IPS DF 4.7 (cell line): ENCODE results near the gene CWC27.

Source experiments
- DNase-seq: peaks from one replicate; pipeline ENCODE4 v3.0.0-alpha.2; 2013; ENCODE audit warnings: low spot score; ENCODE audit errors: extremely low read depth

CWC27 gene

GRCh38 chr5:64768358-64769312 is at the start of gene CWC27, which contains the start of gene SREK1IP1:
CWC27 (plus strand) TSS chr5:64768930; CDS start chr5:64769147, 217 bp downstream.
SREK1IP1 (minus strand) TSS chr5:64768691; CDS start chr5:64768517, 174 bp downstream.
- peak; percentile 74 for DNase-seq

GRCh38 chr5:64722588-64722987 is 46.1 kb upstream of the CWC27 start:
- DNase-seq = no peak

GRCh38 chr5:64727150-64727549 is 41.6 kb upstream of the CWC27 start:
- DNase-seq = no peak

GRCh38 chr5:64742411-64742810 is 26.3 kb upstream of the CWC27 start:
- DNase-seq = no peak

GRCh38 chr5:64742821-64743220 is 25.9 kb upstream of the CWC27 start:
- DNase-seq = no peak

GRCh38 chr5:64744914-64745313 is 23.8 kb upstream of the CWC27 start:
- DNase-seq = no peak

- DNase-seq = no peak
Measured at GRCh38 chr5:64746446-64746845, 22.3 kb upstream of the CWC27 start.

GRCh38 chr5:64749385-64749784 is 19.3 kb upstream of the CWC27 start:
- DNase-seq = no peak

GRCh38 chr5:64754066-64754465 is 14.7 kb upstream of the CWC27 start:
- no peak for DNase-seq

- no peak for DNase-seq
Measured at GRCh38 chr5:64758901-64759300, 9.8 kb upstream of the CWC27 start.

GRCh38 chr5:64759960-64760660 is 8.6 kb upstream of the CWC27 start:
- no peak for DNase-seq

- no peak for DNase-seq
Measured at GRCh38 chr5:64763948-64764503, 4.7 kb upstream of the CWC27 start.

GRCh38 chr5:64765804-64766504 is 2.8 kb upstream of the CWC27 start:
- DNase-seq = no peak

- DNase-seq = no peak
Measured at GRCh38 chr5:64766941-64767340, 1.8 kb upstream of the CWC27 start.

GRCh38 chr5:64767959-64768357 is 772 bp upstream of the CWC27 start:
- no peak for DNase-seq

- DNase-seq = no peak
Measured at GRCh38 chr5:64769855-64770254, 1.1 kb downstream of the CWC27 start.

- DNase-seq = no peak
Measured at GRCh38 chr5:64771736-64772135, 3.0 kb downstream of the CWC27 start.

- DNase-seq = no peak
Measured at GRCh38 chr5:64773533-64773932, 4.8 kb downstream of the CWC27 start.

GRCh38 chr5:64775291-64775690 is 6.6 kb downstream of the CWC27 start:
- DNase-seq = no peak

GRCh38 chr5:64784451-64785025 is 15.8 kb downstream of the CWC27 start:
- no peak for DNase-seq

GRCh38 chr5:64786372-64786771 is 17.6 kb downstream of the CWC27 start:
- no peak for DNase-seq
